Esophagus muscularis mucosa (tissue), 4 donors: ENCODE measurements around the gene MMP1. TPM values are rescaled to one million over a fixed set of nuclear protein-coding genes. Genes with fewer than 3 reads are reported as not detected.

Experiments
- DNase-seq: peaks from one replicate; pipeline ENCODE4 v3.0.0-alpha.2; 2017; ENCODE audit errors: extremely low spot score
- H3K27ac ChIP-seq, 4 donors: fragments of 200-600 bp; sonication (generic); replicated peaks in 1 of 4; 1 replicate in 3 of 4; 2 replicates in 1 of 4; pipeline ENCODE4 v1.5.1; 2016 to 2019; ENCODE audit warnings: mild to moderate bottlenecking in 1 of 4
- H3K27me3 ChIP-seq, 4 donors: fragments of 200-600 bp; sonication (generic); one replicate each; pipeline versions ENCODE4 v1.5.1 to v1.6.0; 2016 to 2019
- H3K36me3 ChIP-seq, 4 donors: fragments of 200-600 bp; sonication (generic); one replicate each; pipeline ENCODE4 v1.5.1; 2016 to 2019
- H3K4me1 ChIP-seq, 4 donors: fragments of 200-600 bp; sonication (generic); one replicate each; pipeline ENCODE4 v1.5.1; 2016 to 2019
- H3K4me3 ChIP-seq, 4 donors: fragments of 200-600 bp; sonication (generic); 1 replicate in 2 of 4; 2 replicates in 2 of 4; pipeline ENCODE4 v1.5.1; 2016 to 2019; ENCODE audit warnings: mild to moderate bottlenecking in 4 of 4, moderate library complexity in 1 of 4
- H3K9me3 ChIP-seq, 4 donors: fragments of 200-600 bp; sonication (generic); 1 replicate in 3 of 4; 2 replicates in 1 of 4; pipeline ENCODE4 v1.5.1; 2016 to 2019
- EP300 ChIP-seq: sonication (generic); formaldehyde crosslinking; IDR thresholded peaks from one replicate; pipeline ENCODE4 v1.6.1; 2017; ENCODE audit warnings: antibody characterized with exemption
- POLR2A ChIP-seq: fragments of 450-650 bp; IDR thresholded peaks from one replicate; pipeline ENCODE4 v1.6.1; 2017; ENCODE audit warnings: antibody characterized with exemption, moderate library complexity, mild to moderate bottlenecking, low read depth
- POLR2AphosphoS5 ChIP-seq, 2 donors: sonication (generic); formaldehyde crosslinking; IDR thresholded peaks; one replicate each; pipeline ENCODE4 v1.6.1; 2017; ENCODE audit warnings: antibody characterized with exemption in 2 of 2
- WGBS: methylation state at CpG from one replicate; pipeline ENCODE4 v1.1.5; 2018; 5-methylcytosine and 5-hydroxymethylcytosine counted together
- intact Hi-C: fragments of 100-400 bp; cut with DNase I; formaldehyde crosslinking; loops from one replicate; pipeline ENCODE4 v1.15.1; 2023
- total RNA-seq, 4 donors: library from RNA; depleted of rRNA; stranded (reverse); fragments of >200 nt; gene quantifications; one replicate each; pipeline versions ENCODE4 v1.1.0 to v1.2.1, GENCODE V29; 2016
- TF ChIP-seq, protein P1 (sequence below), 3 experiments: fragments of 200-600 bp in 2 of 3; fragments of 450-650 bp in 1 of 3; sonication (generic) in 2 of 3; IDR thresholded peaks; one replicate each; pipeline ENCODE4 v1.5.1; 2017 to 2019; ENCODE audit warnings: antibody characterized with exemption in 3 of 3, mild to moderate bottlenecking in 2 of 3, moderate library complexity in 1 of 3

Gene MMP1
- total RNA-seq, 4 donors from 2014 or later: 0.17 TPM; not detected in 3

- 76% methylated on average over 4 of the region's 4 CpGs for WGBS
- Histone ChIP-seq H3K27ac (no peak overlapping the region), H3K27me3 (no peaks in the 10 kb centered on the region), H3K36me3 (no peaks in the 10 kb centered on the region), H3K9me3 (no peaks in the 10 kb centered on the region), H3K4me1 (peaks cover 0 to 3% (median 0%) of the 10 kb centered on the region in 4 donors), H3K4me3 (no peak overlapping the region)
- no peak for DNase-seq
- TF ChIP-seq POLR2A (no peak), POLR2AphosphoS5 (IDR thresholded peaks at IDR 0.05) (no peak), EP300 (no peak)
- TF ChIP-seq, protein P1, sequence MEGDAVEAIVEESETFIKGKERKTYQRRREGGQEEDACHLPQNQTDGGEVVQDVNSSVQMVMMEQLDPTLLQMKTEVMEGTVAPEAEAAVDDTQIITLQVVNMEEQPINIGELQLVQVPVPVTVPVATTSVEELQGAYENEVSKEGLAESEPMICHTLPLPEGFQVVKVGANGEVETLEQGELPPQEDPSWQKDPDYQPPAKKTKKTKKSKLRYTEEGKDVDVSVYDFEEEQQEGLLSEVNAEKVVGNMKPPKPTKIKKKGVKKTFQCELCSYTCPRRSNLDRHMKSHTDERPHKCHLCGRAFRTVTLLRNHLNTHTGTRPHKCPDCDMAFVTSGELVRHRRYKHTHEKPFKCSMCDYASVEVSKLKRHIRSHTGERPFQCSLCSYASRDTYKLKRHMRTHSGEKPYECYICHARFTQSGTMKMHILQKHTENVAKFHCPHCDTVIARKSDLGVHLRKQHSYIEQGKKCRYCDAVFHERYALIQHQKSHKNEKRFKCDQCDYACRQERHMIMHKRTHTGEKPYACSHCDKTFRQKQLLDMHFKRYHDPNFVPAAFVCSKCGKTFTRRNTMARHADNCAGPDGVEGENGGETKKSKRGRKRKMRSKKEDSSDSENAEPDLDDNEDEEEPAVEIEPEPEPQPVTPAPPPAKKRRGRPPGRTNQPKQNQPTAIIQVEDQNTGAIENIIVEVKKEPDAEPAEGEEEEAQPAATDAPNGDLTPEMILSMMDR (IDR thresholded peaks at IDR 0.05): no peak
- intact Hi-C loops: no loop called here
Measured at GRCh38 chr11:102800767-102801166, 2.8 kb upstream of the MMP1 start.

DNA sequence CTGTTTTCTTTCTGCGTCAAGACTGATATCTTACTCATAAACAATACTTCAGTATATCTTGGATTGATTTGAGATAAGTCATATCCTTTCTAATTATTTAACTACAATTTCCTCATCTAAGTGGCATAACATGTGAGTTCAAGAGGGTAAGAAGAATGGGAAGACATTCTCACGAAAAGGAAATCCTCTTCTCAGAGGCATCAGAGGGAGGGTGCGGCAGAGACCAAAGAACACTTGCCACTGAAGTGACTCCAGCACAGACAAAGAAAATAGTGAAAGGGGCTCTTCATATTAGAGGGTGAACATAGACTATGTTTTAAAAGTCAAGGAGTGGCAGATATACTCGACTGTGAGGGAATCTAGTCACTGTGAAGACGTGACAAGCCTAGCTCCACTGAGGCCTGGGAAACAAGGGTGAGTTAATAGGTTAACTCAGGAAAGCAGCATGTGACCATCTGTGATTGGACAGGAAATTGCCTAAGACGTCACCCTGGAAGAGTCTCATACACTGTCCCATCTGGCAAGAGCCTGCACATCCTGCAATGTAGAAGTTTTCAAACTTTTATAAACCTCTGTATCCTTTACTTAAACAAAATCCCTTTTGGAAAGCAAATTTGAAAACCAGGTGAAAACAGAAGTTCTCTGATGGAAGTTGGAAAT, 1.9 kb upstream of the MMP1 start:
- Histone ChIP-seq H3K36me3 (no peaks in the 10 kb centered on the region), H3K27me3 (no peaks in the 10 kb centered on the region), H3K4me1 (peaks cover 0 to 3% (median 0%) of the 10 kb centered on the region in 4 donors), H3K4me3 (no peak overlapping the region), H3K9me3 (no peaks in the 10 kb centered on the region), H3K27ac (no peak overlapping the region)
- WGBS: 71% methylated on average over 6 of the region's 6 CpGs
- TF ChIP-seq, protein P1 (IDR thresholded peaks at IDR 0.05): no peak
- TF ChIP-seq EP300: no peak
- TF ChIP-seq POLR2AphosphoS5 (IDR thresholded peaks at IDR 0.05): no peak
- no peak for TF ChIP-seq POLR2A
- DNase-seq: no peak
- intact Hi-C loops: no loop called here

DNA sequence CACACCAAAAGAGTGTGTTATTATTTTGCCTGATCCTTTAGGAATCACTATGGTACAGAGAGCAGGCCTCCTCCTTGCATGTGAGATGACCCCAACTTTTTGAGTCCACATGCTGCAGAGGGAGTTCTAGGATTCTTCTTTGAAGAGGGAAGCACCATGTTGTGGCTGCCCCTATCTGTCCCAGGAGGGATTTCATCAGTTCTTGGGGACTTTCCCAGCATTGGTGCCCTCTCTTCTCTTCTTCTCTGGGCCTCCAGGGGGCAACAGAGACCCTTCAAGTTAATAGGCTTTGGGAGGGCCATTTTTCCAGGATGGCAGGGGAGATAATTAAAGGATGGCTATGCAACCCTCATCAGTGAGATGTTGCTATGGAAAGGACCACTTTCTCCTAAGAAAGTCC, 3.6 kb downstream of the MMP1 start:
- Histone ChIP-seq H3K27ac (no peak overlapping the region), H3K4me1 (no peaks in the 10 kb centered on the region), H3K27me3 (no peaks in the 10 kb centered on the region), H3K9me3 (no peaks in the 10 kb centered on the region), H3K4me3 (no peak overlapping the region), H3K36me3 (no peaks in the 10 kb centered on the region)
- TF ChIP-seq POLR2AphosphoS5 (IDR thresholded peaks at IDR 0.05) (no peak), EP300 (no peak), POLR2A (no peak)
- TF ChIP-seq, protein P1 (IDR thresholded peaks at IDR 0.05): no peak
- intact Hi-C loops: no loop called here
- DNase-seq: no peak

DNA sequence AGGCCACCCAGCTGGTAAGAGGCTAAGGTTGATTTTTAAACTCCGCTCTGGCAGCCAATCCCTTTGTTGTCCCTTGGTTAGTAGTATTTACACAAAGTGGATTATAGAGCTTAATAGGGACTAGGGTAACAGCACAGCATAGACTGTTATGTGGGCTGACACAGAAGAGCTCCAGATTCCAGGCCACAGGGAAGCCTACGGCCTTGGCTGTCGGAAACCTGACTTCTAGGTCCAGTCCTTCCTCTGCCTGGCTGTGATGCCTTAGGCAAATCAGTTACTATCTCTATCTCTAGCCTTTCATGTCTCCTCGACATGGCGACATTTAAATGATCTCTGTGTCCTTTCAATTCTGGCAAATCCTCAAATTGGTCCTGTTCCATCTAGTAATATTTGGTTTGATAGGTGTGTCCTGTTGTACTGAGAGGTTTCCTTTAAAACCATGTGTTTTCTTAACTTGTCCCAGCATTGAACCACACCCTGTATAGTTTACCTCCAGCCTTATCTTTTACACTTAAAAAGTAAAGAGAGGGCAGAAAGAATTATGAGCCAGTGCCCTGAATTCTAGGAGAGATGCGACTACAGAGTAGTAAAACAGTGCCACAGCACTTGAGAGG, 4.2 kb downstream of the MMP1 start:
- TF ChIP-seq POLR2A: no peak
- no peak overlapping the region for H3K4me3 ChIP-seq
- H3K9me3 ChIP-seq: no peaks in the 10 kb centered on the region
- intact Hi-C loops: no loop called here
- H3K36me3 ChIP-seq: no peaks in the 10 kb centered on the region
- H3K4me1 ChIP-seq: no peaks in the 10 kb centered on the region
- DNase-seq: no peak
- 80% methylated on average over 6 of the region's 6 CpGs for WGBS
- H3K27me3 ChIP-seq: no peaks in the 10 kb centered on the region
- no peak overlapping the region for H3K27ac ChIP-seq

- Histone ChIP-seq H3K36me3 (no peaks in the 10 kb centered on the region), H3K27ac (no peak overlapping the region), H3K27me3 (no peaks in the 10 kb centered on the region), H3K9me3 (no peaks in the 10 kb centered on the region), H3K4me1 (no peaks in the 10 kb centered on the region), H3K4me3 (no peak overlapping the region)
- 90% methylated on average over 5 of the region's 5 CpGs for WGBS
- TF ChIP-seq, protein P1 (IDR thresholded peaks at IDR 0.05): no peak
- TF ChIP-seq POLR2AphosphoS5 (IDR thresholded peaks at IDR 0.05) (no peak), EP300 (no peak), POLR2A (no peak)
- no peak for DNase-seq
- intact Hi-C loops: no loop called here
Measured at GRCh38 chr11:102792604-102793003, 5.4 kb downstream of the MMP1 start.
